ENCODE measurements around the gene SCFD2. TPM values are rescaled to one million over a fixed set of nuclear protein-coding genes. Genes with fewer than 3 reads are reported as not detected.

Gene SCFD2
- total RNA-seq, 4 donors from 2014 or later, result 24.7 to 49.2 (median 33.9) TPM

DNA sequence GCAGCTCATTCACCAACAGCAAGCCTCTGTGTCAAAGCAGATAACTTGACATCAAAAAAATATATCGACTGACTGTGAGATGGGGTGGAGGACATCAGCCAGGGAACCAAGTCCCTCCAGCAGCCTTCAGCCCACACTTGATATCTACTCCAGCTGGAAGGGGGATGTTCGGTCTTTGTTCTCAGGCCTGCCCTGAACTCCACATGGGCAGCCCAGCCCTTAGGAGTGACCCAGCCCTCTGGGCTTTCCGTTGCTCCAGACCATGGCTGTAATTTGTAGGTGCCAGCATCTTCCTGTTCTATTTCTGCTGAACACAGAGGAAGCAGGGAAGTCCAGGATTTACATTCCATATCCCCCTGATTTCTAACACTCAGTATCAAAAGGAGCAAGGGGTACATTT, 486.4 kb downstream of the SCFD2 start:
- Histone ChIP-seq H3K4me1 (no peaks in the 10 kb centered on the region), H3K9me3 (no peaks in the 10 kb centered on the region), H3K36me3 (peaks cover 0 to 28% (median 0%) of the 10 kb centered on the region in 3 donors), H3K27me3 (no peaks in the 10 kb centered on the region), H3K4me3 (no peak overlapping the region), H3K27ac (no peak overlapping the region)
- 69 to 79% methylated on average over 3 of the region's 3 CpGs for WGBS, 2 donors
- no peak for DNase-seq (ENCODE audit: low spot score in 2 of 2)
- TF ChIP-seq EP300 (IDR thresholded peaks at IDR 0.05), result no peak
- no peak for TF ChIP-seq POLR2A (IDR thresholded peaks at IDR 0.05)
- TF ChIP-seq CTCF (IDR thresholded peaks at IDR 0.05), result no peak

DNA sequence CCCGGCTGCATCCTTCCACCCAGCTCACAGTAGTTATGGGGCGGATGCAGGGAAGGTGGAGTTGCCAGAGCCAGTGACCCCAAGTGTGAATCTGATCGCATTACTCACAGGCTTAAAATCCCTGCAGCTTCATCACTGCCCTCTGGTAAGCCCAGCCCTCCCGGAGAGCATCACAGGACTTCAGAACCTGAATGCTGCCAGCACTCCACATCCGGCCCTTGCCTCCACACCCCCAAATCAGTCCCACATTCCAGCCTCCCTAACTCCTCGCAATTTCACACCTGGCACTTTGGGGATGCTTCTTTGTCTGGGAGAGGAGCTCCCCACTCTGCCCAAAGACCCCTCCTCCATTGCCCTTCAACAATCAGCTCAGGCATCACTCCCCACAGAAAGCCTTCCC, 488.2 kb downstream of the SCFD2 start:
- no peak overlapping the region for H3K27ac ChIP-seq
- WGBS, 2 donors, result 84 to 94% methylated on average over 6 of the region's 6 CpGs
- DNase-seq (ENCODE audit: low spot score in 2 of 2), result no peak
- H3K9me3 ChIP-seq, result no peaks in the 10 kb centered on the region
- H3K4me1 ChIP-seq, result no peaks in the 10 kb centered on the region
- H3K27me3 ChIP-seq, result no peaks in the 10 kb centered on the region
- H3K4me3 ChIP-seq, result no peak overlapping the region
- H3K36me3 ChIP-seq, result peaks cover 0 to 24% (median 0%) of the 10 kb centered on the region in 3 donors
- TF ChIP-seq POLR2A (IDR thresholded peaks at IDR 0.05), result no peak
- TF ChIP-seq CTCF (IDR thresholded peaks at IDR 0.05), result no peak
- TF ChIP-seq EP300 (IDR thresholded peaks at IDR 0.05), result no peak

- Histone ChIP-seq H3K9me3 (no peaks in the 10 kb centered on the region), H3K4me1 (no peaks in the 10 kb centered on the region), H3K27ac (no peak overlapping the region), H3K4me3 (no peak overlapping the region), H3K36me3 (peaks cover 0 to 24% (median 0%) of the 10 kb centered on the region in 3 donors), H3K27me3 (no peaks in the 10 kb centered on the region)
- 81 to 88% methylated on average over 2 of the region's 2 CpGs for WGBS, 2 donors
- DNase-seq (ENCODE audit: low spot score in 2 of 2), result no peak
- TF ChIP-seq EP300 (IDR thresholded peaks at IDR 0.05) (no peak), POLR2A (IDR thresholded peaks at IDR 0.05) (no peak), CTCF (IDR thresholded peaks at IDR 0.05) (no peak)
These were observed 488.8 kb downstream of the SCFD2 start for GRCh38 chr4:52877036-52877435.

DNA sequence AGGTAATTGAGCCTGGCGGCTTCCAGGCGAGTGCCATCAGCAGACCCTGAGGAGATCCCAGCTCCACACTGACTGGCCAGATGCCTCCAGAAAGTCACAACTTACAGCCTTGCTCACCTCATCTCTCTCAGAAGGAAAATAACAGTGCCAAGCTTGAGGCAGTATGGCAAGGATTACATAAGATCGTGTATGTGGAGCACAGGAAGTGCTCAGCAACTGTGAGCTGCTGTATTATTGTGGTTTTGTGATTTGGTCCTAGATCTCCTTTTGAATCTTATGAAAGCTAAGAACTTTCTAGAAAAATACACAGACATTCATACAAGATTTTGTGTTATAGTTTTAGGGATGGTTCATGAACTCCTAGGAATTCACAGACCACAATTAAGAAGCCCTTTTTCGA, 489.8 kb downstream of the SCFD2 start:
- TF ChIP-seq EP300 (IDR thresholded peaks at IDR 0.05), result no peak
- no peak for TF ChIP-seq CTCF (IDR thresholded peaks at IDR 0.05)
- no peak for TF ChIP-seq POLR2A (IDR thresholded peaks at IDR 0.05)
- no peak overlapping the region for H3K27ac ChIP-seq
- DNase-seq (ENCODE audit: low spot score in 2 of 2), result no peak
- peaks cover 0 to 22% (median 0%) of the 10 kb centered on the region in 3 donors for H3K36me3 ChIP-seq
- 83 to 90% methylated on average over 4 of the region's 4 CpGs for WGBS, 2 donors
- H3K4me1 ChIP-seq, result no peaks in the 10 kb centered on the region
- no peak overlapping the region for H3K4me3 ChIP-seq
- no peaks in the 10 kb centered on the region for H3K27me3 ChIP-seq
- H3K9me3 ChIP-seq, result no peaks in the 10 kb centered on the region

DNA sequence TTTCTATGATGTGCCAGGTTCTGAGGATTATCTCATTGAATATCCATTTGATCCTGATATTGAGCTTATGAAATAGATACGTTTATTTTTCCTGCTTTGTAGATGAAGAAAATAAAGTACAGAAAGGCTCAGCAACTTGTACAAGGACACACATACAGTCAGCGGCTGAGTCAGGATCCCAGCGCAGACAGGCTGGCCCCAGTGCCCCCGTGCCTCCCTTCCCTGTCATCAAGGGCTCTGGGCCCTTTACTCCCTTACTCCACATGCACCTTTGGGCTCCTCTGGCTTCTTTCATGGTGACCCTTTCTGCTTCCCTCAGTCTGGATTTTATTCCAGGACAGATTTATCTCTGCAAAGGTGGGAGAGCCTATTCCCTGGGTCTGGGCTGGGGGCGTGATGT, 490.9 kb downstream of the SCFD2 start:
- Histone ChIP-seq H3K27me3 (no peaks in the 10 kb centered on the region), H3K4me3 (no peak overlapping the region), H3K36me3 (peaks cover 0 to 17% (median 0%) of the 10 kb centered on the region in 3 donors), H3K27ac (no peak overlapping the region), H3K4me1 (no peaks in the 10 kb centered on the region), H3K9me3 (no peaks in the 10 kb centered on the region)
- TF ChIP-seq POLR2A (IDR thresholded peaks at IDR 0.05) (no peak), CTCF (IDR thresholded peaks at IDR 0.05) (no peak), EP300 (IDR thresholded peaks at IDR 0.05) (no peak)
- DNase-seq (ENCODE audit: low spot score in 2 of 2), result no peak
- WGBS, 2 donors, result 94 to 96% methylated on average over 5 of the region's 5 CpGs
